HG02938 (cell line): Measurements from ENCODE around the gene DOCK4.

Source experiments
- ATAC-seq: cut with Tn5 transposase; IDR thresholded peaks from one replicate; pipeline ENCODE4 v1.9.1; 2021; ENCODE audit warnings: mild to moderate bottlenecking, moderate library complexity; ENCODE audit not compliant: unreplicated experiment

The DOCK4 gene

DNA sequence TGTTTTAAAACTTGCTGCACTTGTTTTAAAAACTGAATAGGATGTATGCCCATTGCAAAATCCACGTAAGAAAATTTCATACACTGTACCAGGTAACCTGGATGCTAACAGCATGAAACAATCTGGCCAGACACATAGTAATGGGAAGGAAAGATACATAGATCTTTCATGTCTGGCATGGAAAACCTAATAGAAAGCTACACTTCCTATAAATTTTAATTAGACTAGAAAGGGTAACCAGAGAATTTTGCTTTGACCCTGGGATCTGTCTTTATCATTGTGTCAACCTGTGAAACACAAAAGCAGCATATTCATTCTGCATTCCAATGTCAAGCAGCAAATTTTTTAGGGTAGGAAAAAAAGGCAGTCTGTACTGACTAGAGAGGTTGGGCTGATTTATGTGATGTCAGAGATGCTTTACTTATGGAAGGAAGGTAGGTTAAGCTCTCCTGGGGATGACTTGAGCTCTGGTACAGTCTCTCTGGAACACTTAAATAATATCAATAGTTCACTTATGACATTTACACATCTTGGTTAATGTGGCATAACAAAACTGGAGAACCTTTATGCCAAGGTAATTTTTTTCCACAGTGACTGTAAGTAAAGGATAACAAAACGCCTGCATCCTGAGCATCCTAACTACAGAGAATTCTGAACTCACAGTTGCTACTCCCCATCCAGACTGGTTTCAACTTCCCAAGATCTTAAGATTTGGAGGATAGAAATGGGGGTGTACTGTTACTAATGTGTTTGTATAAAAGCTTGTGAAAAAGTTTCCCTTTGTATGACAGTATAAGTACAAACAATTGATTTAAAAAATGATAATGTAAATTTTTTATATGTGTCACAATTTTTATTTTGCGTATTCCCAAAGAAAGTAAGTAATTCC is 44.7 kb downstream of the DOCK4 start:
- ATAC-seq: no peak

- ATAC-seq: no peak
These were observed 45.4 kb downstream of the DOCK4 start for GRCh38 chr7:112160771-112161150.

GRCh38 chr7:112160130-112160770 is 45.9 kb downstream of the DOCK4 start:
- ATAC-seq: no peak

- ATAC-seq: no peak
These were observed 46.8 kb downstream of the DOCK4 start for GRCh38 chr7:112159351-112159750.

DNA sequence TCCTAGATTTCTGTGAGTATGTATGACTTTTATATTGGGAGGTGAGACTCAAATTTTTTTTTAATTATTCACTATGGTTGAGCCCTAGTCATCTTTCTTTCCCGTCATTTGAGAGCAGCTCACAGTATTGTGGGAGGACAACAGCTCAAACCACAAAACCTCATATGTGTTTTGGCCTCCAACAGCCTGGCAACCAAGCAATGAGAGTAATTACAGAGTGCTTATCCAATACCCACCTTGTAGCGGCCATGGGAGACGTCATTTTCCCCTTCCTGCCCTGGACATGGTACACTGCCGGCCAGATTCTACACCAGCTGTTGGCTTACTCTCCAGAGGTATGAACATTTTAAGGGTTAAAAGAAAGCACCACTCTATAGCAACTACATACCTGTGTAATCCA is 49.1 kb downstream of the DOCK4 start:
- peak; percentile 62 for ATAC-seq

- no peak for ATAC-seq
These were observed 49.8 kb downstream of the DOCK4 start for GRCh38 chr7:112156412-112156811.

- no peak for ATAC-seq
These were observed 51.5 kb downstream of the DOCK4 start for GRCh38 chr7:112154690-112155089.

GRCh38 chr7:112152186-112152585 is 54.0 kb downstream of the DOCK4 start:
- ATAC-seq: no peak

DNA sequence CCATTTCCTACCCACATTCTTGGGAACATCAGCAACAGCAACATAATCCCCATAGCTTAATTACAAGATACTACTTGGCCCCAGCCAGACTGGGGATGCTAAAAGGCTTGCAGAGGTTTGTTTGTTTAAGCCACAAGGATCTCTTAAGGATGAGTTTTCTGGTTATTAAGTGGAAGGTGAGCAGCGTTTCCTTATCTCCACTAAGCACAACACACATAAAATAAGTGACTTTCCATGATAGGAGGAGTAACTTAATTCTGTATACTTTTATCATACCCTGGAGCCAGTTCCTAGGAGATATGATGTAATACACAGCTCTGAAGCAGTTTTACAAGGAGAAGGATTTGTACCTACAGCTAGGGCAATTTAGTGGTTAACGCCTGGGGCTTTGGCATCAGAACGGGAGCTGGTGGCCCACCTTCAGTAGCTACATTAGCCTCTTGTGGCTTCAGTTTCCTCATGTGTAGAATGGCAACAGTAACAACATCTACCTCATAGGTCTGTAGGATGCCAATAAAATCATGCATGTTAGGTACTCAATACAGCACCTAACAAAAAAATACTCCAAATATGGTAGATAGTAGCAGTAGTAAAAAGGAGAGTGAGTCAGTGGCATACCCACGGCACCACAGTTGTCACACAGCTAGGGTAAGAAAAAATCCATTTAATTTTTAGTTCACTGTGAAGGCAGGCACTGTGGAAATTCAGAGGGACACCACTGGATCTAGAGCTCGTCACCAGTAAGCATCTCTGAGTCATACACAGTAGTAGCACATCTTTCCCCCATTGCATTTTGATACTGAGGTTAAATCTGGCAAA is 55.2 kb downstream of the DOCK4 start:
- no peak for ATAC-seq

GRCh38 chr7:112149734-112150133 is 56.5 kb downstream of the DOCK4 start:
- ATAC-seq: no peak

DNA sequence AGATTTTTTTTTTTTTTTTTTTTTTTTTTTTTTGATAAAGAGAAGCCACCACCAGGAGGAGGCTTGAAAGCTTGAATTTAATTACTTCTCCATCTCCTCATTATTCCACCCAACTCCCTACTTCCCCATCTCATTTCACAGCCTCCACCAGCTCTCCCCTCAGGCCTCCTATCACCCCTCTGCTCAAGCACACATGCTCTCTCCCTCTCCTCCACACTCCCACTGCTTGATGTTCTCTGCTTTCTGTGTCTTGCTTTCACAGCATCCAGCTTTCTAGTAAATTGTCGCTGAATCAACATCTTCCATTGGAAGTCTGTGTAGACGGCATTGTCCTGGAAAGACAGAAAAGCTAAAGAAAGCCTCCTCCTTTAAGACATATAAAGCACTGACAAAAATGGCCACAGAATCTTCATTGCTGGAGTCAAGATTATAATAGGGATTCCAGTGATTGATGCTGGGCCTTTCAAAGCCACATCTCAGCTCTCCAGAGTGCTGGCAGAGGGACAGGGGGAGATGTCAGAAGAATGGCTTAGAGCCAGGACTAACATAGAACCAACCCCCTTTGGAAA is 58.3 kb downstream of the DOCK4 start:
- ATAC-seq: no peak

GRCh38 chr7:112145206-112145605 is 61.0 kb downstream of the DOCK4 start:
- no peak for ATAC-seq

DNA sequence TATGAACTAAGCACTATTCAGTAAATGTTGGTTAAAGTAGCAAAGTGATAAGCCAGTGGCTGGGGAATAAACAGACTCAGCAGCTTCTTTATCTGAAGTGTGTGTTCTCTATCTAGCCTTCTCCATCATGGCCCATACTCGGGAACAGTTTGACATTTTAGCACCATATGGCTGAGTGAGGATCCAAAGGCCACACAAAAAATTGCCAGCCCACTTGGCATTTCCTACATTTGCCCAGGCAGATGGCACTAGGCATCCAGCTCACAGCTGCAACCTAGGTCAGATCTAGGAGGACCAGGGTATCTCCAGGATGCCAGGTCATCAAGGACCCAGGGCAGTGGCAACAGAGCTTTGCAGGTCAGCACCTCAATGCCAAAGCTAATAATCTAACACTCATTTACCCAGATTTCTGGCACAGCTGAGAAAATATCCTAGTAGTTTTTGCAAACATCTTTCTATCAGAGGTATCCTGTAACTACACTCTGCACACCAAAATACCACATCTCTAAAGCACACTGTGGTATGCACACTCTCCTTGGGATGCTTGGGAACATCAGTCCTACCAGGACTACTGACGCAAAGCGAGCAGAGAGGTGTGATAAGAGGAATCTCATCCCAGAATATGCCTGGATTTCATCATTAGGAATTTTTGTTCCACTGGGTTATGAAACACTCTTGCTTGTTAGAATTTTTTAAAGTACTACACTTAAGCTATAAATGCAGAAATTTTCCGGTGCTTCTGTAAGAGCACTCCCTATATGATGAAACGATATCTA is 61.7 kb downstream of the DOCK4 start:
- no peak for ATAC-seq

- no peak for ATAC-seq
These were observed 62.6 kb downstream of the DOCK4 start for GRCh38 chr7:112143582-112143981.

DNA sequence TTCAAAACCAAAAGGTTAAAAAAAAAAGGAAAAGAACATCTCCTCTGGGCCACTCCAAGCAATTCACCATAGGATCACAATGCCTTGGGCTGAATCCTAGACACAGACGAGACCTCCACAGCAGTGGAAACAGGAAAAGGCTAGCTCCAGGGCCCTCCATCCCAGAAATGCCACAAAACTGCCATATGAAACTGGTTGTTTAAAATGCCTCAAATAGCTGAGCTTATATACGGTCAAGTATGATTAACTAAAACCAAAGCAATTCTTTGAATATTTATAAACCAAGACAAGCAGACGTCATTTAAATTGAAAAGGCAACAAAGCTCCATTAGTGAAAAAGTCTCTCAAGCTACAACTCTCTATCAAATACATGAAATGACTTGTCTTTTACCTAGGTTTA is 63.1 kb downstream of the DOCK4 start:
- no peak for ATAC-seq

GRCh38 chr7:112140600-112140999 is 65.6 kb downstream of the DOCK4 start:
- no peak for ATAC-seq

GRCh38 chr7:112138938-112139337 is 67.3 kb downstream of the DOCK4 start:
- no peak for ATAC-seq

GRCh38 chr7:112138325-112138852 is 67.8 kb downstream of the DOCK4 start:
- no peak for ATAC-seq

DNA sequence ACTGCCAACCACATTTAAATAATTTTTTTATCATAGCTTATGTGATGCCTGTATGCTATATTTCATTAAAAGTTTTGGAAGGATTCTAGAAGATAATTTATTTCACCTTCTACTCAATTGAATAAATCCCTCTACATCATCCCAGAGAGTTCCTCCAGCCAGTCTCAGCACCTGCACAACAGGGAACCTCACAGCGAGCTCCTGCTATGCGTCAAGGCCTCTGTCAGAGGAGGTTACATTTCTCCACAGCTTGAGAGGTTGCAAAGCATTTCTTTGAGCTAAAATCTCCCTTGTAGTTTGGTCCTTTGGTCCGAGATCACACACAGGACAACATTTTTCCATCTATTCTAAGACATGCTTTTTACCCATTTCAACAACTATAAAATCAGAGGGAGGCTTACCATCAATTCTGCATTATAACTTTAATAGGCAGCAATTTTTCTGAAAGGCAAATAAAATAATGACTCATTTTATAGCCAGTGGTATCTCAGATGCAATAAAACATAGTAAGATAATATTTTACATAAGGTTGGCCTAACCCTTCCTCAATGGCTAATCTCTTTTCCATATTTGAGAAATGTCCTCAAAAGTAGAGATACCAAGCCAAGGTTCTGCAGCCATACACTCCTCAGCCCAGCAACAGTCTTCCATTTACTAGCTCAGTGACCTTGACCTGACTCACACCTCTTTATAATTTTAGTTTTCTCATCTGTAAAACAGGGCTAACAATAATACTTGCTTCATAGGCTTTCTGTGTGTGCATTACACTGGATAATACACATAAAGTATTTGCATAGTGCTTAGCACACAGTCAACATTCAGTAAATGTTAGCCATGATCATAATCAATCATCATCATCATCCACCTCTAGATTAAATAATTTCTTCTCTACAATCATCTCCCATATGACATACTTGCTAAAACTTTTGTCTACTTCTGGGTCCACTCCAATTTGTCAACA is 68.8 kb downstream of the DOCK4 start:
- no peak for ATAC-seq
